Measurements from ENCODE around the gene PDLIM3.
"Not testable (repeated sequence)": the region's sequence is repeated elsewhere in the genome, so short reads cannot be mapped to it uniquely, and the experiment has no call there.

- TF ChIP-seq POLR2A, CTCF (IDR thresholded peaks at IDR 0.05): not testable (repeated sequence)
Observed at GRCh38 chr4:185559251-185559914, 24.1 kb upstream of the PDLIM3 start.

Data from uterus (tissue), 2 donors.